ENCODE results near the gene FERD3L. TPM values are rescaled to one million over a fixed set of nuclear protein-coding genes. Genes with fewer than 3 reads are reported as not detected.
"Not testable (repeated sequence)": the region's sequence is repeated elsewhere in the genome, so short reads cannot be mapped to it uniquely, and the experiment has no call there.

Gene FERD3L
- not detected in 2 replicates for total RNA-seq

GRCh38 chr7:19144661-19145433, at the start of gene FERD3L:
Gene FERD3L, minus strand, starts transcription at chr7:19145421. Its CDS starts 59 bp downstream, at chr7:19145362.
- no peaks in the 10 kb centered on the region for H3K4me1 Mint-ChIP-seq

GRCh38 chr7:19194417-19194816, 49.2 kb upstream of the FERD3L start:
- H3K4me3 Mint-ChIP-seq; intact Hi-C loops (cut with micrococcal nuclease); H3K27ac Mint-ChIP-seq: not testable (repeated sequence)

More at GRCh38 chr7:19144661-19145433, at the start of gene FERD3L:
- Mint-ChIP-seq H3K9me3 (no peaks in the 10 kb centered on the region), H3K27ac (no peak within 1 kb of the TSS), H3K36me3 (ENCODE audit: low read depth) (no peaks in the 10 kb centered on the region), H3K4me3 (no peak within 1 kb of the TSS), H3K27me3 (peaks cover 44% of the 10 kb centered on the region)
- no peak for TF ChIP-seq CTCF (IDR thresholded peaks at IDR 0.05)
- CTCF ChIA-PET: no interaction called here
- DNase-seq: no peak
- intact Hi-C loops (cut with micrococcal nuclease): no loop called here
- POLR2A ChIA-PET: interaction anchor here (0.6 kb wide), 1 partner anchor 293 kb away, joined by 3 read pairs; no protein-coding TSS in a partner anchor
- ATAC-seq (ENCODE audit: low read depth): no peak

GRCh38 chr7:19181634-19182033, 36.4 kb upstream of the FERD3L start:
- H3K4me3 Mint-ChIP-seq: no peak overlapping the region
- ChIA-PET POLR2A (no interaction called here), CTCF (no interaction called here)
- peaks cover 21% of the 10 kb centered on the region for H3K9me3 Mint-ChIP-seq
- ATAC-seq (ENCODE audit: low read depth): no peak
- no peak overlapping the region for H3K27ac Mint-ChIP-seq
- H3K4me1 Mint-ChIP-seq: no peaks in the 10 kb centered on the region
- intact Hi-C loops (cut with micrococcal nuclease): no loop called here
- H3K27me3 Mint-ChIP-seq: no peaks in the 10 kb centered on the region
- no peak for DNase-seq
- TF ChIP-seq CTCF (IDR thresholded peaks at IDR 0.05): no peak
- H3K36me3 Mint-ChIP-seq (ENCODE audit: low read depth): no peaks in the 10 kb centered on the region

More at GRCh38 chr7:19194417-19194816, 49.2 kb upstream of the FERD3L start:
- ATAC-seq (ENCODE audit: low read depth); DNase-seq; H3K9me3 Mint-ChIP-seq; H3K36me3 Mint-ChIP-seq (ENCODE audit: low read depth); H3K27me3 Mint-ChIP-seq; CTCF ChIA-PET; POLR2A ChIA-PET; H3K4me1 Mint-ChIP-seq: not testable (repeated sequence)

- POLR2A ChIA-PET: no interaction called here
- TF ChIP-seq CTCF (IDR thresholded peaks at IDR 0.05): no peak
- H3K27me3 Mint-ChIP-seq: no peaks in the 10 kb centered on the region
- CTCF ChIA-PET: no interaction called here
- H3K4me3 Mint-ChIP-seq: no peak overlapping the region
- ATAC-seq (ENCODE audit: low read depth) (no peak), DNase-seq (no peak)
- H3K36me3 Mint-ChIP-seq (ENCODE audit: low read depth): no peaks in the 10 kb centered on the region
- no peak overlapping the region for H3K27ac Mint-ChIP-seq
- peaks cover 8% of the 10 kb centered on the region for H3K9me3 Mint-ChIP-seq
- no peaks in the 10 kb centered on the region for H3K4me1 Mint-ChIP-seq
- intact Hi-C loops (cut with micrococcal nuclease): no loop called here
Observed at GRCh38 chr7:19178595-19178994, 33.4 kb upstream of the FERD3L start.

GRCh38 chr7:19177269-19177668, 32.0 kb upstream of the FERD3L start:
- intact Hi-C loops (cut with micrococcal nuclease): no loop called here
- Mint-ChIP-seq H3K27me3 (no peaks in the 10 kb centered on the region), H3K36me3 (ENCODE audit: low read depth) (no peaks in the 10 kb centered on the region), H3K4me1 (no peaks in the 10 kb centered on the region), H3K9me3 (peaks cover 2% of the 10 kb centered on the region), H3K27ac (no peak overlapping the region), H3K4me3 (no peak overlapping the region)
- ChIA-PET POLR2A (no interaction called here), CTCF (no interaction called here)
- ATAC-seq (ENCODE audit: low read depth) (no peak), DNase-seq (no peak)
- TF ChIP-seq CTCF (IDR thresholded peaks at IDR 0.05): no peak

All from activated B cell treated with CpG ODN at 0.5 μM for 24 hours (primary cell).